HG03460 (cell line): ENCODE results near the gene PDHX.

ENCODE experiments used
- ATAC-seq: cut with Tn5 transposase; IDR thresholded peaks from one replicate; pipeline ENCODE4 v1.9.1; 2021; ENCODE audit not compliant: unreplicated experiment

The PDHX gene

GRCh38 chr11:34953955-34954354, 37.5 kb downstream of the PDHX start:
- ATAC-seq: no peak

GRCh38 chr11:34957206-34957605, 40.8 kb downstream of the PDHX start:
- no peak for ATAC-seq

GRCh38 chr11:34957606-34958005, 41.2 kb downstream of the PDHX start:
- ATAC-seq: no peak

GRCh38 chr11:34959770-34960169, 43.4 kb downstream of the PDHX start:
- no peak for ATAC-seq

- ATAC-seq: no peak
Observed at GRCh38 chr11:34960277-34960676, 43.9 kb downstream of the PDHX start.

GRCh38 chr11:34962034-34962433, 45.6 kb downstream of the PDHX start:
- ATAC-seq: no peak

- ATAC-seq: no peak
Observed at GRCh38 chr11:34963351-34963750, 46.9 kb downstream of the PDHX start.

- ATAC-seq: no peak
Observed at GRCh38 chr11:34964610-34965331, 48.4 kb downstream of the PDHX start.

- ATAC-seq: no peak
Observed at GRCh38 chr11:34968862-34969261, 52.4 kb downstream of the PDHX start.

GRCh38 chr11:34970033-34970432, 53.6 kb downstream of the PDHX start:
- ATAC-seq: no peak

GRCh38 chr11:34970480-34970879, 54.1 kb downstream of the PDHX start:
- no peak for ATAC-seq

GRCh38 chr11:34971928-34972327, 55.5 kb downstream of the PDHX start:
- no peak for ATAC-seq

- no peak for ATAC-seq
Observed at GRCh38 chr11:34972366-34972765, 55.9 kb downstream of the PDHX start.

- no peak for ATAC-seq
Observed at GRCh38 chr11:34972892-34973291, 56.5 kb downstream of the PDHX start.

GRCh38 chr11:34975482-34975881, 59.1 kb downstream of the PDHX start:
- no peak for ATAC-seq

GRCh38 chr11:34976496-34977088, 60.2 kb downstream of the PDHX start:
- no peak for ATAC-seq

GRCh38 chr11:34977089-34977912, 60.9 kb downstream of the PDHX start:
- no peak for ATAC-seq

- no peak for ATAC-seq
Observed at GRCh38 chr11:34978236-34979191, 62.1 kb downstream of the PDHX start.

- no peak for ATAC-seq
Observed at GRCh38 chr11:34984514-34984913, 68.1 kb downstream of the PDHX start.

GRCh38 chr11:34986883-34987520, 70.6 kb downstream of the PDHX start:
- ATAC-seq: no peak
